Thyroid gland (tissue), 4 donors: ENCODE results near the gene WDR77. TPM values are rescaled to one million over a fixed set of nuclear protein-coding genes. Genes with fewer than 3 reads are reported as not detected.

Experiments
- DNase-seq, 2 donors: peaks; one replicate each; pipeline ENCODE4 v3.0.0-alpha.2; 2019
- H3K27ac ChIP-seq, 3 donors: fragments of 200-600 bp; sonication (generic); 1 replicate in 2 of 3; 2 replicates in 1 of 3; pipeline ENCODE4 v1.5.1; 2016 to 2019; ENCODE audit warnings: mild to moderate bottlenecking in 1 of 3, moderate library complexity in 1 of 3
- H3K27me3 ChIP-seq: fragments of 200-600 bp; sonication (generic); one replicate; pipeline ENCODE4 v1.5.1; 2019
- H3K36me3 ChIP-seq, 2 donors: fragments of 200-600 bp; sonication (generic); one replicate each; pipeline ENCODE4 v1.5.1; 2016 to 2019
- H3K4me1 ChIP-seq, 2 donors: fragments of 200-600 bp; sonication (generic); one replicate each; pipeline ENCODE4 v1.5.1; 2017 to 2019
- H3K4me3 ChIP-seq, 3 donors: fragments of 200-600 bp; sonication (generic); replicated peaks in 1 of 3; 1 replicate in 2 of 3; 2 replicates in 1 of 3; pipeline ENCODE4 v1.5.1; 2016; ENCODE audit warnings: mild to moderate bottlenecking in 1 of 3
- H3K9me3 ChIP-seq: fragments of 200-600 bp; sonication (generic); one replicate; pipeline ENCODE4 v1.5.1; 2017
- CTCF ChIP-seq, 6 experiments: fragments of 200-600 bp in 3 of 6; fragments of 450-650 bp in 3 of 6; sonication (generic) in 3 of 6; IDR thresholded peaks; one replicate each; pipeline ENCODE4 v1.5.1; 2016 to 2019; ENCODE audit warnings: antibody characterized with exemption in 6 of 6, mild to moderate bottlenecking in 2 of 6, inconsistent platforms in 1 of 6, moderate library complexity in 1 of 6
- POLR2A ChIP-seq, 2 donors: fragments of 450-650 bp; IDR thresholded peaks; one replicate each; pipeline ENCODE4 v1.6.1; 2017; ENCODE audit warnings: antibody characterized with exemption in 2 of 2, mild to moderate bottlenecking in 2 of 2, moderate library complexity in 1 of 2
- WGBS, 2 donors: methylation state at CpG; one replicate each; pipeline ENCODE4 v1.1.5; 2017; 5-methylcytosine and 5-hydroxymethylcytosine counted together
- intact Hi-C: fragments of 100-400 bp; cut with DNase I; formaldehyde crosslinking; loops from one replicate; pipeline ENCODE4 v1.15.1; 2023
- total RNA-seq, 4 donors: library from RNA; depleted of rRNA; stranded (reverse); fragments of >200 nt; gene quantifications; one replicate each; pipeline ENCODE4 v1.2.3, GENCODE V29; 2016

WDR77 gene
- total RNA-seq, 4 donors from 2014 or later = 19.5 to 36.1 (median 26.3) TPM

GRCh38 chr1:111470596-111470995 lies 21.5 kb upstream of the WDR77 start:
- no peaks in the 10 kb centered on the region for H3K9me3 ChIP-seq
- H3K27ac ChIP-seq = no peak overlapping the region
- peaks cover 0 to 4% of the 10 kb centered on the region in 2 donors for H3K36me3 ChIP-seq
- intact Hi-C loops = no loop called here
- H3K4me3 ChIP-seq = no peak overlapping the region
- DNase-seq = no peak
- no peaks in the 10 kb centered on the region for H3K4me1 ChIP-seq
- H3K27me3 ChIP-seq = no peaks in the 10 kb centered on the region
- TF ChIP-seq POLR2A (IDR thresholded peaks at IDR 0.05) (no peak), CTCF (IDR thresholded peaks at IDR 0.05) (no peak)
- WGBS, 2 donors = 94 to 95% methylated on average over 5 of the region's 5 CpGs

- Histone ChIP-seq H3K4me1 (no peaks in the 10 kb centered on the region), H3K9me3 (no peaks in the 10 kb centered on the region), H3K27ac (no peak overlapping the region), H3K36me3 (peaks cover 0 to 4% of the 10 kb centered on the region in 2 donors), H3K27me3 (no peaks in the 10 kb centered on the region), H3K4me3 (no peak overlapping the region)
- intact Hi-C loops = no loop called here
- TF ChIP-seq CTCF (IDR thresholded peaks at IDR 0.05) (no peak), POLR2A (IDR thresholded peaks at IDR 0.05) (no peak)
- no peak for DNase-seq
Measured at GRCh38 chr1:111469539-111469938, 20.5 kb upstream of the WDR77 start.

GRCh38 chr1:111468717-111469100 lies 19.7 kb upstream of the WDR77 start:
- TF ChIP-seq CTCF (IDR thresholded peaks at IDR 0.05) = no peak
- Histone ChIP-seq H3K4me3 (no peak overlapping the region), H3K27me3 (no peaks in the 10 kb centered on the region), H3K4me1 (no peaks in the 10 kb centered on the region), H3K36me3 (peaks cover 0 to 4% of the 10 kb centered on the region in 2 donors), H3K27ac (no peak overlapping the region), H3K9me3 (no peaks in the 10 kb centered on the region)
- intact Hi-C loops = no loop called here
- no peak for DNase-seq

- Histone ChIP-seq H3K4me1 (no peaks in the 10 kb centered on the region), H3K9me3 (no peaks in the 10 kb centered on the region), H3K36me3 (peaks cover 0 to 4% of the 10 kb centered on the region in 2 donors), H3K27ac (no peak overlapping the region), H3K27me3 (no peaks in the 10 kb centered on the region), H3K4me3 (no peak overlapping the region)
- intact Hi-C loops = no loop called here
- DNase-seq = no peak
- WGBS, 2 donors = 97% methylated on average over 2 of the region's 2 CpGs
- TF ChIP-seq CTCF (IDR thresholded peaks at IDR 0.05) (no peak), POLR2A (IDR thresholded peaks at IDR 0.05) (no peak)
Measured at GRCh38 chr1:111467865-111468716, 19.0 kb upstream of the WDR77 start.

- Histone ChIP-seq H3K27me3 (no peaks in the 10 kb centered on the region), H3K27ac (no peak overlapping the region), H3K9me3 (no peaks in the 10 kb centered on the region), H3K4me3 (no peak overlapping the region), H3K4me1 (no peaks in the 10 kb centered on the region), H3K36me3 (peaks cover 4 to 10% of the 10 kb centered on the region in 2 donors)
- intact Hi-C loops = no loop called here
- no peak for DNase-seq
- TF ChIP-seq CTCF (IDR thresholded peaks at IDR 0.05) (no peak), POLR2A (IDR thresholded peaks at IDR 0.05) (no peak)
- WGBS, 2 donors = 0% methylated on average over 1 of the region's 1 CpG
Measured at GRCh38 chr1:111466480-111466879, 17.4 kb upstream of the WDR77 start.
